T47D (cell line): ENCODE results near the gene PDZD7.

ENCODE experiments used
- DNase-seq, 2 experiments: peaks; one replicate each; pipeline versions ENCODE4 v3.0.0 to v3.0.0-alpha.2; 2011 to 2012; ENCODE audit warnings: low read depth in 1 of 2, low spot score in 1 of 2
- JUND ChIP-seq: IDR thresholded peaks from 2 replicates; pipeline ENCODE4 v1.6.1; 2012; ENCODE audit warnings: low read depth
- in situ Hi-C: cut with HindIII; loops from 2 replicates; pipeline ENCODE4 v1.10.0; 2016; ENCODE audit warnings: low sequenced_read_pairs, low pct_unique_long_range_greater_than_20kb

Gene PDZD7

GRCh38 chr10:100998991-100999741, 31.8 kb downstream of the PDZD7 start:
- in situ Hi-C loops = no loop called here
- TF ChIP-seq JUND = no peak
- DNase-seq = peak; percentile 87 to 93

GRCh38 chr10:100998183-100998990, 32.5 kb downstream of the PDZD7 start:
- peak; percentile 85 to 90 for DNase-seq
- no peak for TF ChIP-seq JUND
- in situ Hi-C loops = no loop called here

- TF ChIP-seq JUND = no peak
- DNase-seq = peak; percentile 92 to 94
- in situ Hi-C loops = no loop called here
These were observed 33.4 kb downstream of the PDZD7 start for GRCh38 chr10:100997360-100998182.

DNA sequence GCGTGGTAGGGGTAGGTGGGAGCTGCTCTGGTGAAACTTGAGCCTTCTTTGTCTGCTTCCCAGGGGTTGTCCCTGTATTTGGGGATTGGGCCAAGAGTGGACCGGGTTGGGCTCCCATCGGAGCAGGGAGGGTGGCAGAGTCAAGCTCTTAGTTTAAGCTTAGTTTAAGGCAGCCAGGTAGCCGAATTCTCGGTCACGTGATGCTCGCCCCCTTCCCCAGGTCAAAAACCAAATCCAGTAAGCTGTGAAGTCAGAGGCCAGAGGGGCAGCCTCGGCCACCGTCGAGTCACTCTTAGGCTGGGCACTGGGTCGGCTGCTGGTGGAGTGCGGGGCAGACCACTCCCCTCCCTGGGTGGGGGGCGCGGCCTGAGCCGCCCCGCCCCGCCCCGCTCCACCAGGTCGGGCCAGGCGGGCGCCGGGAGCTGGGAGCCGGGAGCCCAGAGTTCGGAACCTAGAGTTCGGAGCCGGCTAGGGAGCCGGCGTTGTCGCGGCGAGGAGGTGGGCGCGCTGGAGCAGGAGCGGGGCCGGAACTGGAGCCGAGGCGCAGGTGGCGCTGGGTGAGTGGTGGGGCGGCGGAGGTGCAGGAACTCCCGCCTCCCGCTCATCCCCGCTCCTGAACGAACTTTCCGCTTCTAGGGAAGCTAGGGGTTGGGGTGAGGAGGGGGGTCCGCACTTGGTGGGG, 34.1 kb downstream of the PDZD7 start:
- in situ Hi-C loops = no loop called here

DNA sequence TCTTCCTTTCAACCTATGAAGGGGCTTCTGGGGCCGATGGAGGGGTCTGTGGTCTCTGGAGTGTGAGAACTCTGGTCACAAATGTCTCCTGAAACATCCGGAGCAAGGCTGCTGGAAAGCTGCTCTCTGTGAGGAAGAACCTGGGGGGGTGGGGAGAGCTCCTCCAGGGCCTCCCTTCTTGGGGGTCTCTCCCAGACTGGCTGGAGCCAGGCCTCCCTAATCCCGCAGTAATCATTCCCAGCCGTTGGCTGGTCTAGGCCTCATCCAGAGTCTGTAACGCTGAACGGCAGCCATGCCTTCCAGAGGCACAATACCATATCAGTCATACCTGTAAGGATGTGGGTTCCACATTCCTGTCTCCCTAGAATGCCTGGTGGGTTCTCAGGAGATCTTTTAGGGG, 35.7 kb downstream of the PDZD7 start:
- in situ Hi-C loops = no loop called here
- no peak for DNase-seq
- no peak for TF ChIP-seq JUND

More for the DNA sequence above, 34.1 kb downstream of the PDZD7 start:
- no peak for TF ChIP-seq JUND
- peak; percentile 61 to 66 for DNase-seq

DNA sequence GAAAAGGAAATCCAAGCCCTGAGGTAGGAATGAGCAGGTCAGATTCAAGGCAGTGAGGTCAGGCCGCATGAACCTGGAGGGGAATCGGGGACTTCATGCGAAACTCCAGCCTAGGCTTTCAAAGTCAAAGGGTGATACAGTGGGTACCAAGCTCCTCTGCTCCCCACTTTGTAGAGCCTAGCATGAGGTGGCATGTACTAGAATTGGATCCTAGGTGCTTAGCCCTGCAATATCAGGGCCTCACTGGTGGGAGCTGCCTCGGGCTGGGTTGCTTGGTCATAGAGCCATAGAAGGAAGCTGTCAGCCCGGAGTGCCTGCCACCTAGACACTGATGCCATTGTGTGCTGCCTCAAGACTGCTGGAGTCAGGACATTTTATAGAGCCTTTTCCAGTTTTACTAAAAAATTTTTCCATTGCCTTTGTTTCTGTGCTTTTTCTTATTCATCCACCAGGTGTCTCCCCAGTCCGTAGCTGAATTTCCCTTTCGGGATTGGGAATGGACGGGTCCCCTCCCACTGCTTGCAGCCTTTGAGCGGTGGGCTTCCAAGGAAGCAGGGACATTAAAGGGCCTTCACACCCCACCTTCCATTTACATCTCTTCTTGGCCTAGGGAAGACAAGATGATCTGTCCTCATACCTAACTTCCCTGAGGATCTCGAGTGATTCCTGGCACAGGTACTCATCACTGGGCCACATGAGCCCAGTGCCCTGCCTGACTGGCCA, 36.8 kb downstream of the PDZD7 start:
- in situ Hi-C loops = no loop called here
- no peak for TF ChIP-seq JUND
- peak in 1 of 2 experiments; percentile 73 for DNase-seq

DNA sequence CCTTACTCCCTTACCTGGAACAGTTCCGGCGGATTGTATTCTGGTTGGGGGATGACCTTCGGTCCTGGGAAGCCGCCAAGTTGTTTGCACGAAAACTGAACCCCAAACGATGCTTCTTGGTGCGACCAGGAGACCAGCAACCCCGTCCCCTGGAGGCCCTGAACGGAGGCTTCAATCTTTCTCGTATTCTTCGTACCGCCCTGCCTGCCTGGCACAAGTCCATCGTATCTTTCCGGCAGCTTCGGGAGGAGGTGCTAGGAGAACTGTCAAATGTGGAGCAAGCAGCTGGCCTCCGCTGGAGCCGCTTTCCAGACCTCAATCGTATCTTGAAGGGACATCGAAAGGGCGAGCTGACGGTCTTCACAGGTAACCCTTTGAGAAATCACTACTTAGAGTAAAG, 41.8 kb downstream of the PDZD7 start:
- in situ Hi-C loops = no loop called here
- no peak for DNase-seq
- no peak for TF ChIP-seq JUND

DNA sequence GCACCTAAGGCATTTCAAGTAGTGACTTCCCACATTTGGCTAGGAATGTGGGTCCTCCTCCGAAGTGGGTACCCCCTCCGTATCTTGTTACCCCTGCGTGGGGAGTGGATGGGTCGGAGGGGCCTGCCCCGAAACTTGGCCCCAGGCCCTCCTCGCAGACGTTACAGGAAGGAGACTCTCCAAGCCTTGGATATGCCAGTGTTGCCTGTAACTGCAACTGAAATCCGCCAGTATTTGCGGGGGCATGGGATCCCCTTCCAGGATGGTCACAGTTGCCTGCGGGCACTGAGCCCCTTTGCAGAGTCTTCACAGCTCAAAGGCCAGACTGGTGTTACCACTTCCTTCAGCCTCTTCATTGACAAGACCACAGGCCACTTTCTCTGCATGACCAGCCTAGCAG, 42.8 kb downstream of the PDZD7 start:
- in situ Hi-C loops = no loop called here
- DNase-seq = no peak
- no peak for TF ChIP-seq JUND

GRCh38 chr10:100987685-100988049, 43.3 kb downstream of the PDZD7 start:
- no peak for DNase-seq
- no peak for TF ChIP-seq JUND
- in situ Hi-C loops = no loop called here

GRCh38 chr10:100986952-100987684, 43.8 kb downstream of the PDZD7 start, which contains the start of the genes MRPL43 and TWNK:
Gene MRPL43, minus strand, starts transcription at chr10:100987497. Its CDS starts 54 bp downstream, at chr10:100987443.
Gene TWNK, plus strand, starts transcription at chr10:100987543. Its CDS starts 668 bp downstream, at chr10:100988211.
- in situ Hi-C loops = no loop called here
- peak; percentile 88 to 89 for DNase-seq
- no peak for TF ChIP-seq JUND

DNA sequence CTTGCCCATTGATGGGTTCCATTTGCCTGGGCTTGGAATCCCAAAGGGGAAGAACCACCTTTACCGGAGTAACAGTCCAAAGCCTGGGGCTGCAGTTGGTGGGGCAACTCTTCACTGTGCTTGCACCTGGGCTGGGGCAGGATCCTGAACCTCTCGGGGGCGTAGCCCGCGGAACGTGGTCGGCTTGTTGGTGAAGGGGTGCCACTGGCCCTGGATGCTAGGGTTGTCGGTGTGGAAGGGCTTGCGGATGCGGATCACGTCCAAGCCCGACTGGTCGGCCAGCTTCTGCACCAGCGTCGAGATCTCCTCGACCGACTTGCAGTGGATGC, 44.3 kb downstream of the PDZD7 start:
- in situ Hi-C loops = no loop called here
- TF ChIP-seq JUND = no peak
- DNase-seq = no peak
